NB4 (cell line): ENCODE results near the gene GFOD1.

Source experiments
- DNase-seq: peaks from one replicate; pipeline ENCODE4 v3.0.0; 2010; ENCODE audit warnings: low read depth
- H3K4me3 ChIP-seq: one replicate; pipeline ENCODE4 v1.5.1; 2011; ENCODE audit warnings: mild to moderate bottlenecking, low read depth, low read length, moderate library complexity
- MYC ChIP-seq: IDR thresholded peaks from 2 replicates; pipeline ENCODE4 v1.6.1; 2011; ENCODE audit warnings: low read depth, low read length
- POLR2A ChIP-seq: IDR thresholded peaks from 2 replicates; pipeline ENCODE4 v1.6.1; 2011; ENCODE audit warnings: mild to moderate bottlenecking; ENCODE audit not compliant: insufficient read length; ENCODE audit errors: extremely low read depth
- TF ChIP-seq, protein P1 (sequence below): IDR thresholded peaks from 2 replicates; pipeline ENCODE4 v1.6.1; 2011; ENCODE audit warnings: low read depth, low read length
- TF ChIP-seq, protein P2 (sequence below): IDR thresholded peaks from one replicate; pipeline ENCODE4 v1.5.1; 2012; ENCODE audit warnings: low read depth, low read length

The GFOD1 gene

DNA sequence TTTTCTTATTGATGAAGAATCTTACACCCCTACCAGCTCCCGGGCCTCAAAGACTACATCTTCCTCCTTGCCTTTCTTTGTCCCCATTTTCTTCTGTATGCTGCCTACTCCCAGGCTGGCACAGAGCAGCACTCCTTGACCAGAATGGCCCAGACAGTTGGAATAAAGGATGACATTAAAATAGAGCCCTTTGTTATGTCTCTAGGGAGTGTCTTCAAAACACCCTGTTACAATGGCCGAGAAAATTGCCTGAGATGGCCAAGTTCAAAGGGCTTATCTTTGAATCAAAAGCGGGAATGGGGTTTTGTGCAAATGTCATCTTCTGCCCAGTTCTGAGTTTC lies 80.1 kb downstream of the GFOD1 start:
- DNase-seq = no peak
- TF ChIP-seq, protein P1, sequence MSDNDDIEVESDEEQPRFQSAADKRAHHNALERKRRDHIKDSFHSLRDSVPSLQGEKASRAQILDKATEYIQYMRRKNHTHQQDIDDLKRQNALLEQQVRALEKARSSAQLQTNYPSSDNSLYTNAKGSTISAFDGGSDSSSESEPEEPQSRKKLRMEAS = no peak
- no peak for TF ChIP-seq MYC
- TF ChIP-seq, protein P2, sequence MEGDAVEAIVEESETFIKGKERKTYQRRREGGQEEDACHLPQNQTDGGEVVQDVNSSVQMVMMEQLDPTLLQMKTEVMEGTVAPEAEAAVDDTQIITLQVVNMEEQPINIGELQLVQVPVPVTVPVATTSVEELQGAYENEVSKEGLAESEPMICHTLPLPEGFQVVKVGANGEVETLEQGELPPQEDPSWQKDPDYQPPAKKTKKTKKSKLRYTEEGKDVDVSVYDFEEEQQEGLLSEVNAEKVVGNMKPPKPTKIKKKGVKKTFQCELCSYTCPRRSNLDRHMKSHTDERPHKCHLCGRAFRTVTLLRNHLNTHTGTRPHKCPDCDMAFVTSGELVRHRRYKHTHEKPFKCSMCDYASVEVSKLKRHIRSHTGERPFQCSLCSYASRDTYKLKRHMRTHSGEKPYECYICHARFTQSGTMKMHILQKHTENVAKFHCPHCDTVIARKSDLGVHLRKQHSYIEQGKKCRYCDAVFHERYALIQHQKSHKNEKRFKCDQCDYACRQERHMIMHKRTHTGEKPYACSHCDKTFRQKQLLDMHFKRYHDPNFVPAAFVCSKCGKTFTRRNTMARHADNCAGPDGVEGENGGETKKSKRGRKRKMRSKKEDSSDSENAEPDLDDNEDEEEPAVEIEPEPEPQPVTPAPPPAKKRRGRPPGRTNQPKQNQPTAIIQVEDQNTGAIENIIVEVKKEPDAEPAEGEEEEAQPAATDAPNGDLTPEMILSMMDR = no peak
- TF ChIP-seq POLR2A = no peak
- H3K4me3 ChIP-seq = no peak overlapping the region

DNA sequence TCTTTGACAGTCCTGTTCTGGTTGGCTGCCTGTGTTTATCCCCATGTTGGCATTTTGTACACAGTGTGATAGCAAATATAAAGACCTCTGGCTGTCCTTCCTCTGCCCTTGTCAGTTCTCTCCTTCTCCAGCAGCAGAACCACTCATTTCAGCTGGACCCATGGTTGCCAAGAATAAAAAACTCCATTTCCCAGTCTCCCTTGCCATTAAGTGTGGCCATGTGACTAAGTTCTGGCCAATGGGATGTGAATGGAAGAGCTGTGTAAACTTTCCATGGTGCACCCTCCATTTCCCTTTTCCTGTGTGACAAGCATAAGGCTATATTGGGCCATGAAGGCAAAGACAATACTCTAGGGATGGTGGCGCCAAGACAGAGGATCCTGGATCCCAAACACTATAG lies 80.6 kb downstream of the GFOD1 start:
- no peak overlapping the region for H3K4me3 ChIP-seq
- DNase-seq = peak; percentile 82
- TF ChIP-seq, protein P1 = peak; percentile 88
- TF ChIP-seq MYC = no peak

DNA sequence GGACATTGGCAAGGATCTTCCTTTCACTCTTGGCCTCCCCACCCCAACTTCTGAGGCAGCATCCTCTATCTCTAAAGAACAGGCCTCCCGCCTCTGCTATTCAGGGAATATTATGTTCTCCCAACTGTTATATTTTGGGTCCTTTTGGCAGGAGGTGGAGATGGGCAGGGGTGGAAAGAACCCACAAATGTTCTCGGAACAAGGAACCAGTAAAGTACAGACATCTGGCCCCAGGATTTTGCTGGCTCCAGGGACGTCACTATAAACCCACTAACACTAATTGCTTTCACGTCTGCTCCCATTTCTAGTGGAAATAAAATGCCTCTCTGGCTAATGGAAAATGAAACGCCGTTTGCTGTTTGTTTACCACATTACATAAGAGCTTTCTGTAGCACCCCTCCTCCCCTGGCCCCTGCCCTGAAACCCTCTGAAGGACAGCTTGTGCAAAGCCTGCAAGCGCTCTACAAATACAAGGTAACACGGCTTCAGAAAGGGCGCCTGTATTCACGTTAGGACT lies 81.4 kb downstream of the GFOD1 start:
- H3K4me3 ChIP-seq = no peak overlapping the region
- peak; percentile 53 for DNase-seq
- TF ChIP-seq, protein P2 = no peak
- TF ChIP-seq MYC (no peak), POLR2A (no peak)
- TF ChIP-seq, protein P1 = no peak

DNA sequence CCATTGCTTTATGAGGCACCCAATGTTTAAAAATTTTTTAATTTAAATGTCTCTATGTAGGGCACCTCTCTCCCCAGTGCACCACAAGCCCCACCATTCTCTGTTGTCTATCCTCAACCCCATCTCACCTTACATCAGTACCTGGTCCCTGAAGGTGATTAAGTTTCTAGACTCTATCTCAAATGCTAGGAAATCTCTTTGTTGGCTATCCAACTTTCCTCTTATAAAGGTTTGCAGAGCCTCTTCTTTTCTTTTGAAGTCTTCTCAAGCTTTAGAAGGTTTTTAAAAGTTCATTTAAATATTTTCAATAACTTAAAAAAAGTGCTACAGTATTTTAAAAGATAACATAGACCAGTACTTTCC lies 82.5 kb downstream of the GFOD1 start:
- DNase-seq = no peak
- no peak overlapping the region for H3K4me3 ChIP-seq
- TF ChIP-seq, protein P1 = no peak
- no peak for TF ChIP-seq POLR2A
- TF ChIP-seq MYC = no peak
- TF ChIP-seq, protein P2 = no peak

DNA sequence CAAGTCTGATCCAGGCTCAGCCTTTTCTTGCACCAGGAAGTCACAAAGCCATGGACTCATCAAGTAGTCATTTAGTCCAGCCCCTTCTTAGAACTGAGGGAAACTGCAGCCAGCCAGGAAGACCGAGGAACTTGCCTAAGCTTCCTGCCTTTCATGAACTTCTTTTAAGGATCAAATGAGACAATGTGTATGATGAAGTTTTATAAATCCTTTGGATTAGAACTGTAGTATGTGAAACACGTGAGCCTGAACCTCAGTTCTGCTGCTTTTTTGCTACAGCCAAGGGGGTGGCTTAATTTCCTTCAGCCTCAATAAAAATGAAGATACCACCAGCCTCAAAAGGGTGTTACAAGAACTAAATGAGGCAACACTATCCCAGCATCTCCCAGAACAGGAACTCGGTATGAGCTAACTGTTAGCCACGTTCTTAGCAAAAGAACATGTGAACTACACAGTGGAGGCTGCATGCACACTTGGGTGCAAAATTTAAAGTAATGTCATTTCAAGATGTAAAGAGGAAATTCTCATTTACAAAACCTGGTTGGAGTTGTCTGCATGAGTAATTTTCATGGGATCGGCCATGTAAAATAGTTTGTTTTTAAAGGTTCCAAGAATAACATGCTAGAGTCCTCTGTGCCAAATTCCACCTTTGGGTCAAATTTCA lies 83.0 kb downstream of the GFOD1 start:
- DNase-seq = peak; percentile 92

DNA sequence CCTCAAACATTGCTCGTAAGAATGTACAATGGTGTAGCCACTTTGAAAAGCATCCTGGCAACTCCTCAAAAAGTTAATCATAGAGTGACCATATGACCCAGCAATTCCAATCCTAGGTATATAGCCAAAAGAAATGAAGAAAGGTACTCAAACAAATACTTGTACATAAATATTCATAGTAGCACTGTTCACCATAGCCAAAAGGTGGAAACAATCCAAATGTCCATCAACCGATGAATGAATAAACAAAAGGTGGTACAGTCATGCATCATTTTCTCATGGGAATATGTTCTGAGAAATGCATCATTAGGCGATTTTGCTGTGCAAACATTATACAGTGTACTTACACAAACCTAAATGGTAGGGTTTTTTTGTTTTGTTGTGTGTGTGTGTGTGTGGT lies 84.7 kb downstream of the GFOD1 start:
- TF ChIP-seq, protein P1 = no peak
- TF ChIP-seq, protein P2 = no peak
- TF ChIP-seq MYC = no peak
- no peak for TF ChIP-seq POLR2A
- no peak for DNase-seq
- no peak overlapping the region for H3K4me3 ChIP-seq

More for the DNA sequence above, 83.0 kb downstream of the GFOD1 start:
- H3K4me3 ChIP-seq = peak overlapping the region; percentile 23
- TF ChIP-seq POLR2A (no peak), MYC (peak; percentile 83)
- TF ChIP-seq, protein P1 = peak; percentile 83

DNA sequence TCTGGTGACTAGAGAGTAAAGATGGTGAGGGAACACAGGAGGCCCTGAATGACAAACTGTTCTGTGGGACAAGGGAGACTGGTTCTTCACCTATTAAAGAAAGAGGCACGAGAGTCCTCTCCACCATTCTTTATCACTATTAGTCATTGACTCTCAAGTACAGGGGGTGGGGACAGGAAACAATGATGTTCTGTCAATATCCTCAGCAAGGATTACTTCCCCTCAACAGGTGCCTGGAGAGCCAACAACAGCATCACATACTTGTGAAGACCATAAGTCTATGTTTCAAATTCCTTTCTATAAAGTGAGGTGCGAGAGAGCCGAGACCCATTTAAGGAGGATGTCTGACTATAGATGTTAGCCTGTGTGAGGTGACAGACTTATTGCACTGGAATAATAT lies 86.6 kb downstream of the GFOD1 start:
- DNase-seq = no peak
- H3K4me3 ChIP-seq = no peak overlapping the region
- TF ChIP-seq, protein P2 = no peak
- TF ChIP-seq, protein P1 = no peak
- TF ChIP-seq POLR2A (no peak), MYC (no peak)
